HepG2 (cell line): ENCODE results near the gene PADI2. TPM values are rescaled to one million over a fixed set of nuclear protein-coding genes. Genes with fewer than 3 reads are reported as not detected.

Experiments
- ATAC-seq: fragments of 200-7000 bp; cut with Tn5 transposase; 3 replicates; pipeline ENCODE4 v1.9.1; 2020; ENCODE audit warnings: mild to moderate bottlenecking, moderate library complexity
- BruUV-seq: library from RNA; stranded (reverse); fragments of 400-500 nt; replicated peaks from 2 replicates; lab custom pipeline; 2021; lab: Mats Ljungman, UMichigan
- CTCF ChIA-PET: fragments of 300-600 bp; formaldehyde crosslinking; extraction: SDS; loops from one replicate; lab custom pipeline; 2021; ENCODE audit warnings: low total read pairs, inconsistent platforms, low intra/inter-chr PET ratio; lab: Yijun Ruan, JAX
- POLR2A ChIA-PET: fragments of 350-600 bp; sonication (Branson Sonifier 250); formaldehyde crosslinking; loops from one replicate; lab custom pipeline; 2020; ENCODE audit warnings: antibody characterized with exemption, inconsistent platforms; lab: Yijun Ruan, JAX
- DNase-seq: peaks from one replicate; pipeline ENCODE4 v3.0.0-alpha.2; 2015; ENCODE audit warnings: low spot score
- FAIRE-seq: peaks from 3 replicates; lab custom pipeline; 2011; peaks lifted over from hg19 to GRCh38; lab: Jason Lieb, UNC
- H2AFZ ChIP-seq: one replicate; pipeline ENCODE4 v1.6.1; 2011; ENCODE audit warnings: low read length, inconsistent platforms
- H3K27ac ChIP-seq: fragments of 300-600 bp; 3 replicates; pipeline ENCODE4 v1.8.0; 2011; ENCODE audit warnings: mixed run types, mild to moderate bottlenecking, mixed read lengths, low read length, inconsistent platforms; ENCODE audit not compliant: insufficient read depth; ENCODE audit errors: extremely low read length
- H3K27me3 ChIP-seq, 2 experiments: fragments of 200-600 bp in 1 of 2; 2 replicates in 1 of 2; 3 replicates in 1 of 2; pipeline versions ENCODE4 v1.6.0 to v1.8.0; 2011; ENCODE audit warnings: low read length in 2 of 2, mild to moderate bottlenecking in 2 of 2, moderate library complexity in 2 of 2, inconsistent platforms in 1 of 2; ENCODE audit not compliant: insufficient read depth in 2 of 2, control insufficient read depth in 1 of 2
- H3K36me3 ChIP-seq, 2 experiments: fragments of 200-600 bp in 1 of 2; replicated peaks in 1 of 2; 2 replicates in 1 of 2; 3 replicates in 1 of 2; pipeline versions ENCODE4 v1.5.1 to v1.8.0; 2011; ENCODE audit warnings: low read length in 2 of 2, inconsistent platforms in 1 of 2; ENCODE audit not compliant: insufficient read depth in 2 of 2, control insufficient read depth in 1 of 2
- H3K4me1 ChIP-seq: 2 replicates; pipeline ENCODE4 v1.5.1; 2012; ENCODE audit warnings: low read length, inconsistent platforms; ENCODE audit not compliant: insufficient read depth
- H3K4me2 ChIP-seq: 2 replicates; pipeline ENCODE4 v1.6.0; 2011; ENCODE audit warnings: low read depth, low read length, inconsistent platforms
- H3K4me3 ChIP-seq, 3 experiments: fragments of 200-600 bp in 1 of 3; sonication (generic), shearing (Covaris generic) in 1 of 3; replicated peaks in 1 of 3; 2 replicates each; pipeline ENCODE4 v1.5.1; 2011 to 2016; ENCODE audit warnings: low read length in 3 of 3, inconsistent platforms in 2 of 3, low read depth in 2 of 3, mild to moderate bottlenecking in 2 of 3, control low read depth in 1 of 3, mixed read lengths in 1 of 3; ENCODE audit not compliant: insufficient read depth in 1 of 3
- H3K79me2 ChIP-seq: one replicate; pipeline ENCODE4 v1.6.1; 2011; ENCODE audit warnings: low read length, inconsistent platforms; ENCODE audit not compliant: insufficient read depth
- H3K9ac ChIP-seq: 2 replicates; pipeline ENCODE4 v1.6.0; 2011; ENCODE audit warnings: mild to moderate bottlenecking, low read depth, low read length, inconsistent platforms; ENCODE audit not compliant: insufficient read depth
- H3K9me3 ChIP-seq: 2 replicates; pipeline ENCODE4 v1.5.1; 2012; ENCODE audit warnings: mild to moderate bottlenecking, low read length
- H4K20me1 ChIP-seq: 2 replicates; pipeline ENCODE4 v1.6.0; 2011; ENCODE audit warnings: inconsistent platforms, mild to moderate bottlenecking, low read length, moderate library complexity; ENCODE audit not compliant: insufficient read depth
- ATF1 ChIP-seq: IDR thresholded peaks from 2 replicates; pipeline ENCODE4 v1.6.1; 2016; ENCODE audit warnings: mild to moderate bottlenecking, control low read depth
- CHD4 ChIP-seq: fragments of 200-600 bp; sonication (generic); IDR thresholded peaks from 2 replicates; pipeline ENCODE4 v1.7.0; 2017; ENCODE audit warnings: mild to moderate bottlenecking, low read length, borderline replicate concordance
- GZF1 ChIP-seq: sonication (generic); formaldehyde crosslinking; IDR thresholded peaks from 2 replicates; pipeline ENCODE4 v1.5.1; 2020; ENCODE audit warnings: mild to moderate bottlenecking, missing genetic modification reagents
- HIC2 ChIP-seq: sonication (generic); formaldehyde crosslinking; IDR thresholded peaks from 2 replicates; pipeline ENCODE4 v1.9.0; 2022; ENCODE audit warnings: low read depth, missing genetic modification reagents
- HMGA1 ChIP-seq: sonication (generic); formaldehyde crosslinking; conservative IDR thresholded peaks from 2 replicates; pipeline ENCODE4 v1.4.0; 2020; ENCODE audit warnings: missing genetic modification reagents
- MIXL1 ChIP-seq: IDR thresholded peaks from 2 replicates; pipeline ENCODE4 v1.6.1; 2016
- NCOR1 ChIP-seq: fragments of 200-600 bp; sonication (generic); IDR thresholded peaks from 2 replicates; pipeline ENCODE4 v1.7.0; 2017; ENCODE audit warnings: antibody characterized with exemption, low read length, borderline replicate concordance
- SNAI1 ChIP-seq: sonication (generic); formaldehyde crosslinking; IDR thresholded peaks from 2 replicates; pipeline ENCODE4 v1.5.0; 2020; ENCODE audit warnings: mild to moderate bottlenecking, missing genetic modification reagents, borderline replicate concordance
- SNAPC2 ChIP-seq: sonication (generic); formaldehyde crosslinking; IDR thresholded peaks from 2 replicates; pipeline ENCODE4 v1.8.1; 2022; ENCODE audit warnings: mild to moderate bottlenecking, missing genetic modification reagents
- SRSF4 ChIP-seq: fragments of 200-400 bp; formaldehyde crosslinking; IDR thresholded peaks from one replicate; pipeline ENCODE4 v1.6.1; 2018; ENCODE audit warnings: mild to moderate bottlenecking, low read depth, low read length, moderate library complexity; ENCODE audit not compliant: poor library complexity, severe bottlenecking
- SSRP1 ChIP-seq: IDR thresholded peaks from 2 replicates; pipeline ENCODE4 v1.6.1; 2016; ENCODE audit warnings: control low read depth
- TERF1 ChIP-seq: sonication (generic); formaldehyde crosslinking; IDR thresholded peaks from 2 replicates; pipeline ENCODE4 v1.8.0; 2022; ENCODE audit warnings: mild to moderate bottlenecking, missing genetic modification reagents, moderate library complexity
- ZNF333 ChIP-seq: sonication (generic); formaldehyde crosslinking; IDR thresholded peaks from 2 replicates; pipeline ENCODE4 v1.4.0; 2020; ENCODE audit warnings: mild to moderate bottlenecking, missing genetic modification reagents, borderline replicate concordance
- ZNF33B ChIP-seq: sonication (generic); formaldehyde crosslinking; IDR thresholded peaks from 2 replicates; pipeline ENCODE4 v1.5.1; 2020; ENCODE audit warnings: mild to moderate bottlenecking, missing genetic modification reagents
- ZNF430 ChIP-seq: sonication (generic); formaldehyde crosslinking; IDR thresholded peaks from 2 replicates; pipeline ENCODE4 v1.9.0; 2021; ENCODE audit warnings: mild to moderate bottlenecking, missing genetic modification reagents
- ZNF639 ChIP-seq: conservative IDR thresholded peaks from 2 replicates; pipeline ENCODE4 v1.6.1; 2018; ENCODE audit warnings: missing genetic modification reagents
- WGBS: methylation state at CpG from one replicate; pipeline ENCODE4 v1.1.6; 2017; ENCODE audit warnings: low lambda C conversion rate; 5-methylcytosine and 5-hydroxymethylcytosine counted together
- in situ Hi-C: cut with HindIII; loops from 2 replicates; pipeline ENCODE4 v1.10.0; 2017; ENCODE audit warnings: low pct_unique_long_range_greater_than_20kb; ENCODE audit not compliant: extremely low pct_ligation_motif_present
- intact Hi-C: fragments of 100-400 bp; cut with micrococcal nuclease; formaldehyde crosslinking; loops from one replicate; pipeline ENCODE4 v1.10.0; 2022; ENCODE audit not compliant: unreplicated experiment
- polyA plus RNA-seq, 8 experiments: library from polyadenylated mRNA; depleted of rRNA in 3 of 8; stranded (reverse) in 7 of 8; unstranded in 1 of 8; fragments of >200 nt; fragmentation: Illumina TruSeq in 4 of 8; extraction: Trizol in 4 of 8; gene quantifications; 2 replicates each; pipeline versions ENCODE4 v1.2.1 to v1.2.3, GENCODE V29; 2011 to 2016; ENCODE audit warnings: low read depth in 4 of 8, missing spikeins in 1 of 8, mixed read lengths in 1 of 8; ENCODE audit not compliant: insufficient read depth in 1 of 8
- total RNA-seq, 5 experiments: library from RNA; depleted of rRNA; stranded (reverse); fragments of >200 nt; fragmentation: Illumina TruSeq; extraction: Trizol; gene quantifications; 2 replicates each; pipeline ENCODE4 v1.2.3, GENCODE V29; 2016; ENCODE audit warnings: low read depth in 1 of 5

The PADI2 gene
- total and polyA plus RNA-seq, 2 of the 13 experiments (the other 11 are each of a cell fraction or from before 2014, with no cell fraction given) = not detected

- TF ChIP-seq CHD4 = no peak
- TF ChIP-seq HIC2 (CRISPR knock-in tag) = no peak
- TF ChIP-seq ZNF639 (CRISPR knock-in tag) = no peak
- TF ChIP-seq ZNF333 (CRISPR knock-in tag) = no peak
- no peak for TF ChIP-seq SSRP1 (CRISPR knock-in tag)
- TF ChIP-seq GZF1 = no peak
- TF ChIP-seq, all 625 proteins: peak for 0
Measured at GRCh38 chr1:17123196-17124045, 4.2 kb upstream of the PADI2 start (continued).

GRCh38 chr1:17122521-17123164 lies 3.4 kb upstream of the PADI2 start:
- no peak overlapping the region for H3K4me3 ChIP-seq
- ChIA-PET CTCF (no interaction called here), POLR2A (interaction anchor here (0.5 kb wide), 1 partner anchor 317 kb away, joined by 4 read pairs; the partner anchor contains the start of gene RCC2)
- FAIRE-seq (no peak), DNase-seq (peak; percentile 27), ATAC-seq (peak; percentile 19; the same call in 2 of the 3 replicates)
- H3K4me2 ChIP-seq = peak overlapping the region; percentile 22; the same call in 1 of the 2 replicates
- in situ Hi-C loops = loop anchor here (5.0 kb wide), 1 partner anchor 215 kb away; no protein-coding TSS in a partner anchor
- peaks cover 26% of the 10 kb centered on the region for H3K4me1 ChIP-seq
- H3K27ac ChIP-seq = no peak overlapping the region
- H2AFZ ChIP-seq = no peak overlapping the region
- no TSS peak for BruUV-seq
- no peak overlapping the region for H3K9ac ChIP-seq
- H3K9me3 ChIP-seq = no peaks in the 10 kb centered on the region
- H3K27me3 ChIP-seq = peaks cover 2 to 11% of the 10 kb centered on the region in 2 experiments; a peak in 2 of 5 replicates
- intact Hi-C loops = no loop called here
- no peaks in the 10 kb centered on the region for H3K79me2 ChIP-seq
- no peaks in the 10 kb centered on the region for H3K36me3 ChIP-seq
- 2% methylated on average over 9 of the region's 9 CpGs for WGBS
- no peaks in the 10 kb centered on the region for H4K20me1 ChIP-seq
- TF ChIP-seq SNAI1 (CRISPR knock-in tag) = no peak
- no peak for TF ChIP-seq ZNF430 (CRISPR knock-in tag)
- no peak for TF ChIP-seq ATF1
- no peak for TF ChIP-seq SRSF4
- TF ChIP-seq MIXL1 (CRISPR knock-in tag) = no peak
- no peak for TF ChIP-seq SNAPC2
- TF ChIP-seq HMGA1 (CRISPR knock-in tag) = no peak
- TF ChIP-seq ZNF33B (CRISPR knock-in tag) = no peak
- TF ChIP-seq ZNF639 (CRISPR knock-in tag) = no peak
- TF ChIP-seq NCOR1 = peak; percentile 45; the same call in 1 of the 2 replicates
- TF ChIP-seq TERF1 (CRISPR knock-in tag) = no peak
